Mesenchymal stem cell (in vitro differentiated cells and primary cell): ENCODE results near the gene LASP1.

ENCODE experiments used
- DNase-seq: peaks from one replicate; pipeline ENCODE4 v3.0.0-alpha.2; 2013
- H2AFZ ChIP-seq: one replicate; pipeline ENCODE4 v1.6.1; 2013; ENCODE audit warnings: low read depth, mild to moderate bottlenecking, control low read depth, inconsistent platforms, low read length, moderate library complexity
- H2AK5ac ChIP-seq: 2 replicates; pipeline ENCODE4 v1.6.1; 2013; ENCODE audit warnings: low read length, moderate library complexity, mild to moderate bottlenecking, inconsistent platforms; ENCODE audit not compliant: severe bottlenecking
- H2BK120ac ChIP-seq: one replicate; pipeline ENCODE4 v1.6.1; 2013; ENCODE audit warnings: low read depth, mild to moderate bottlenecking, inconsistent platforms, low read length, moderate library complexity
- H2BK12ac ChIP-seq, 2 experiments: one replicate each; pipeline ENCODE4 v1.6.1; 2013; ENCODE audit warnings: inconsistent platforms in 2 of 2, low read length in 2 of 2, mild to moderate bottlenecking in 2 of 2, moderate library complexity in 2 of 2, control low read depth in 1 of 2
- H2BK15ac ChIP-seq: one replicate; pipeline ENCODE4 v1.6.1; 2013; ENCODE audit warnings: mild to moderate bottlenecking, low read depth, inconsistent platforms; ENCODE audit not compliant: poor library complexity, severe bottlenecking
- H2BK5ac ChIP-seq: 2 replicates; pipeline ENCODE4 v1.6.1; 2013; ENCODE audit warnings: low read depth, mild to moderate bottlenecking, low read length, control low read depth, inconsistent platforms; ENCODE audit not compliant: poor library complexity, severe bottlenecking
- H3K14ac ChIP-seq, 2 experiments: one replicate each; pipeline ENCODE4 v1.6.1; 2013; ENCODE audit warnings: inconsistent platforms in 2 of 2, low read length in 2 of 2, control low read depth in 1 of 2, mild to moderate bottlenecking in 1 of 2, moderate library complexity in 1 of 2
- H3K18ac ChIP-seq, 2 experiments: one replicate each; pipeline ENCODE4 v1.6.1; 2013; ENCODE audit warnings: inconsistent platforms in 2 of 2, low read length in 2 of 2, control low read depth in 1 of 2, low read depth in 1 of 2, mild to moderate bottlenecking in 1 of 2
- H3K23ac ChIP-seq, 2 experiments: one replicate each; pipeline ENCODE4 v1.6.1; 2013; ENCODE audit warnings: inconsistent platforms in 2 of 2, low read length in 2 of 2, mild to moderate bottlenecking in 2 of 2, moderate library complexity in 2 of 2, control low read depth in 1 of 2
- H3K27ac ChIP-seq: 2 replicates; pipeline ENCODE4 v1.5.1; 2013; ENCODE audit warnings: mild to moderate bottlenecking, moderate library complexity, low read length, control low read depth, inconsistent platforms; ENCODE audit not compliant: poor library complexity, severe bottlenecking
- H3K27me3 ChIP-seq, 2 experiments: 2 replicates each; pipeline versions ENCODE4 v1.6.1 to v1.7.0; 2013; ENCODE audit warnings: low read length in 2 of 2, mild to moderate bottlenecking in 2 of 2, moderate library complexity in 2 of 2, control low read depth in 1 of 2, inconsistent platforms in 1 of 2; ENCODE audit not compliant: control insufficient read depth in 1 of 2, insufficient read depth in 1 of 2
- H3K36me3 ChIP-seq, 2 experiments: 2 replicates each; pipeline versions ENCODE4 v1.6.1 to v1.7.0; 2013; ENCODE audit warnings: low read length in 2 of 2, control low read depth in 1 of 2, inconsistent platforms in 1 of 2, low read depth in 1 of 2, mild to moderate bottlenecking in 1 of 2; ENCODE audit not compliant: insufficient read depth in 2 of 2, control insufficient read depth in 1 of 2
- H3K4ac ChIP-seq, 2 experiments: one replicate each; pipeline ENCODE4 v1.6.1; 2013; ENCODE audit warnings: inconsistent platforms in 2 of 2, low read length in 2 of 2, mild to moderate bottlenecking in 2 of 2, moderate library complexity in 2 of 2, control low read depth in 1 of 2, low read depth in 1 of 2
- H3K4me1 ChIP-seq: 2 replicates; pipeline ENCODE4 v1.6.1; 2013; ENCODE audit warnings: low read depth, low read length, control low read depth; ENCODE audit not compliant: control insufficient read depth, insufficient read depth
- H3K4me2 ChIP-seq: 2 replicates; pipeline ENCODE4 v1.6.1; 2013; ENCODE audit warnings: low read length, mild to moderate bottlenecking, inconsistent platforms; ENCODE audit not compliant: poor library complexity, severe bottlenecking
- H3K4me3 ChIP-seq, 2 experiments: 2 replicates each; pipeline versions ENCODE4 v1.5.1 to v1.7.0; 2013; ENCODE audit warnings: low read length in 2 of 2, mild to moderate bottlenecking in 2 of 2, control low read depth in 1 of 2, low read depth in 1 of 2; ENCODE audit not compliant: insufficient read depth in 1 of 2
- H3K79me1 ChIP-seq: replicated peaks from 2 replicates; pipeline ENCODE4 v1.6.1; 2013; ENCODE audit warnings: mild to moderate bottlenecking, control low read depth, low read length, inconsistent platforms; ENCODE audit not compliant: poor library complexity, severe bottlenecking
- H3K9ac ChIP-seq: 2 replicates; pipeline ENCODE4 v1.7.0; 2013; ENCODE audit warnings: mild to moderate bottlenecking, low read length, moderate library complexity
- H3K9me3 ChIP-seq: 2 replicates; pipeline ENCODE4 v1.7.0; 2013; ENCODE audit warnings: mild to moderate bottlenecking, low read length; ENCODE audit not compliant: control insufficient read depth
- H4K8ac ChIP-seq: one replicate; pipeline ENCODE4 v1.6.1; 2013; ENCODE audit warnings: inconsistent platforms, mild to moderate bottlenecking, low read length, moderate library complexity
- H4K91ac ChIP-seq: one replicate; pipeline ENCODE4 v1.6.1; 2013; ENCODE audit warnings: mild to moderate bottlenecking, low read length, inconsistent platforms
- WGBS: methylation state at CpG from one replicate; pipeline ENCODE4 v1.1.7; 2013; ENCODE audit warnings: mixed read lengths; 5-methylcytosine and 5-hydroxymethylcytosine counted together

LASP1 gene

DNA sequence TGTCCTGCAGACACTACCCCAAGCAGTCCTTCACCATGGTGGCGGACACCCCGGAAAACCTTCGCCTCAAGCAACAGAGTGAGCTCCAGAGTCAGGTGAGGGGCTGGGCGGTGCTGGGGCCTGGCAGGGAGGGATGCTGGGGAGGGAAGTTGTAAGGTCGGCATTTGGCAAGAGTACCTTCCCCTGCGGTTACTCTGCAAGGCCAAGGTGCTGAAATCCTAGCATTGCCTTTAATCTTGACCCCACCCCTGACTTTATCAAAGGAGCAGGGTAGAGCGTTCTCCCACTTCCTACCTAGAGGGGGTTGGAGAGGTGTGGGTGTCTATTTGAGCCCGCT lies 20.5 kb downstream of the LASP1 start:
- H4K91ac ChIP-seq, result no peak overlapping the region
- no peak for DNase-seq
- H3K18ac ChIP-seq, result no peak overlapping the region
- H2BK120ac ChIP-seq, result no peak overlapping the region
- no peaks in the 10 kb centered on the region for H3K9me3 ChIP-seq
- H3K4me1 ChIP-seq, result peaks cover 42% of the 10 kb centered on the region
- H3K9ac ChIP-seq, result no peak overlapping the region
- no peak overlapping the region for H4K8ac ChIP-seq
- H3K4me2 ChIP-seq, result no peak overlapping the region
- H2BK12ac ChIP-seq, result no peak overlapping the region
- no peak overlapping the region for H3K27ac ChIP-seq
- H3K27me3 ChIP-seq, result no peaks in the 10 kb centered on the region
- H2BK15ac ChIP-seq, result no peak overlapping the region
- no peak overlapping the region for H2AK5ac ChIP-seq
- H3K4ac ChIP-seq, result no peak overlapping the region
- H3K23ac ChIP-seq, result no peak overlapping the region
- no peak overlapping the region for H2BK5ac ChIP-seq
- no peak overlapping the region for H3K4me3 ChIP-seq
- 96% methylated on average over 4 of the region's 8 CpGs for WGBS
- H3K79me1 ChIP-seq, result peaks cover 12% of the 10 kb centered on the region
- H2AFZ ChIP-seq, result no peak overlapping the region
- no peak overlapping the region for H3K14ac ChIP-seq
- H3K36me3 ChIP-seq, result peaks cover 78 to 92% of the 10 kb centered on the region in 2 experiments

DNA sequence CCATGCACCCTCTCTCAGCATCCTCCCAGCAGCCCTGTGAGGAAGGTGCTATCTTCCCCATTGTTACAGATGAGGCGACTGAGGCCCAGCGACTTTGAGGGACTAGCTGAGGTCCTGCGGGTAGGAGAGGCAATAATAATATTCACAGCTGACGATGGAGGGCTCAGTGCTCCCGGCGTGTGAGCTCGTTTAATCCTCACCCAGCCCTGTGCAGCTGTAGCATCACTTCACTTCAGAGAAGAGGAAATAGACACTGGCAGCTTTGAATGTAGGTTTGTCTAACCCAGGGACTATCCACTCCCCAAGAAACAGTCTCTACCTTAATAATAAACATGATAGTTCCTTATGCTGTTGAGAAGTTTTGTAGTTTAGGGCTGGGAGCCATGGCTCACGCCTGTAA lies 21.6 kb downstream of the LASP1 start:
- H2AK5ac ChIP-seq, result no peak overlapping the region
- no peak overlapping the region for H2BK15ac ChIP-seq
- no peak overlapping the region for H2BK12ac ChIP-seq
- H3K79me1 ChIP-seq, result peaks cover 12% of the 10 kb centered on the region
- no peaks in the 10 kb centered on the region for H3K9me3 ChIP-seq
- H3K18ac ChIP-seq, result no peak overlapping the region
- H3K4me1 ChIP-seq, result peaks cover 39% of the 10 kb centered on the region
- DNase-seq, result no peak
- H2BK120ac ChIP-seq, result no peak overlapping the region
- no peak overlapping the region for H3K4ac ChIP-seq
- H3K36me3 ChIP-seq, result peaks cover 79 to 94% of the 10 kb centered on the region in 2 experiments
- no peak overlapping the region for H4K91ac ChIP-seq
- H3K27ac ChIP-seq, result no peak overlapping the region
- H3K4me3 ChIP-seq, result no peak overlapping the region
- no peaks in the 10 kb centered on the region for H3K27me3 ChIP-seq
- H2BK5ac ChIP-seq, result no peak overlapping the region
- no peak overlapping the region for H4K8ac ChIP-seq
- H2AFZ ChIP-seq, result no peak overlapping the region
- no peak overlapping the region for H3K9ac ChIP-seq
- no peak overlapping the region for H3K4me2 ChIP-seq
- H3K14ac ChIP-seq, result no peak overlapping the region
- 88% methylated on average over 8 of the region's 8 CpGs for WGBS
- H3K23ac ChIP-seq, result no peak overlapping the region

- no peak overlapping the region for H3K4me2 ChIP-seq
- H2BK120ac ChIP-seq, result no peak overlapping the region
- peak overlapping the region in 1 of 2 experiments; percentile 22 for H3K14ac ChIP-seq
- H4K91ac ChIP-seq, result no peak overlapping the region
- no peak overlapping the region for H2AK5ac ChIP-seq
- H3K9ac ChIP-seq, result no peak overlapping the region
- H3K27me3 ChIP-seq, result no peaks in the 10 kb centered on the region
- no peak overlapping the region for H3K27ac ChIP-seq
- H3K4ac ChIP-seq, result no peak overlapping the region
- H4K8ac ChIP-seq, result no peak overlapping the region
- WGBS, result 92% methylated on average over 3 of the region's 4 CpGs
- H3K4me3 ChIP-seq, result no peak overlapping the region
- H2AFZ ChIP-seq, result no peak overlapping the region
- peaks cover 78 to 98% of the 10 kb centered on the region in 2 experiments for H3K36me3 ChIP-seq
- no peak overlapping the region for H2BK15ac ChIP-seq
- no peaks in the 10 kb centered on the region for H3K9me3 ChIP-seq
- H2BK12ac ChIP-seq, result no peak overlapping the region
- H3K23ac ChIP-seq, result no peak overlapping the region
- H2BK5ac ChIP-seq, result no peak overlapping the region
- no peak overlapping the region for H3K18ac ChIP-seq
- peaks cover 12% of the 10 kb centered on the region for H3K79me1 ChIP-seq
- DNase-seq, result no peak
- peaks cover 43% of the 10 kb centered on the region for H3K4me1 ChIP-seq
Measured at GRCh38 chr17:38892083-38892482, 22.2 kb downstream of the LASP1 start.

DNA sequence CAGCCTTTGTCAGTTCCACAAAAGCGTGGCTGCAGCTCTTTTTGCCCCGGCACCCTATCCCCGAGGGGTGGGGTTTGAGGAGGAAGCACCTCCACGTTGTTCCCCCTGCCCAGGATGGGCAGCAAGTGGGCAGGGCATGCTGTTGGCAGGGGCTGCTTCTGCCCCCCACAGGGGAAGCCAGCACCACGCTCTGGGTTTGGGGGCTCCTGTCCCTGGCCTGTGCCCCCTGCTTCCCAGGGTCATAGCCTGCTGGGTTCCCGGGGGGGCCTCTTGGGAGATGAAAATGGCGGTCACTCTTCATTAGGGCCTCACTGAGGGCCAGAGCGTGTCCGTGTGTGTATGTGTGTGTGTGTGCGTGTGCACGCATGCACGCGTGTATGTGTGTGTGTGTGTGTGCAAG lies 22.8 kb downstream of the LASP1 start:
- Histone ChIP-seq H4K91ac (peak overlapping the region; percentile 48), H3K4me3 (no peak overlapping the region), H4K8ac (peak overlapping the region; percentile 31), H3K79me1 (peaks cover 12% of the 10 kb centered on the region), H3K18ac (no peak overlapping the region), H2BK12ac (no peak overlapping the region), H3K4me2 (no peak overlapping the region), H3K36me3 (peaks cover 77 to 98% of the 10 kb centered on the region in 2 experiments), H3K4ac (no peak overlapping the region), H3K14ac (no peak overlapping the region), H2BK15ac (peak overlapping the region; percentile 6), H3K9ac (no peak overlapping the region), H3K27ac (no peak overlapping the region), H2BK5ac (no peak overlapping the region), H3K27me3 (no peaks in the 10 kb centered on the region), H3K9me3 (no peaks in the 10 kb centered on the region), H2AK5ac (no peak overlapping the region), H2BK120ac (no peak overlapping the region), H3K4me1 (peaks cover 45% of the 10 kb centered on the region), H2AFZ (no peak overlapping the region), H3K23ac (no peak overlapping the region)
- WGBS, result 96% methylated on average over 13 of the region's 13 CpGs
- DNase-seq, result no peak
